DMS53 (cell line): ENCODE data around the gene GLDN.

Experiments used
- DNase-seq: peaks from one replicate; lab custom pipeline; 2025; lab: John Stamatoyannopoulos, UW

GLDN gene

DNA sequence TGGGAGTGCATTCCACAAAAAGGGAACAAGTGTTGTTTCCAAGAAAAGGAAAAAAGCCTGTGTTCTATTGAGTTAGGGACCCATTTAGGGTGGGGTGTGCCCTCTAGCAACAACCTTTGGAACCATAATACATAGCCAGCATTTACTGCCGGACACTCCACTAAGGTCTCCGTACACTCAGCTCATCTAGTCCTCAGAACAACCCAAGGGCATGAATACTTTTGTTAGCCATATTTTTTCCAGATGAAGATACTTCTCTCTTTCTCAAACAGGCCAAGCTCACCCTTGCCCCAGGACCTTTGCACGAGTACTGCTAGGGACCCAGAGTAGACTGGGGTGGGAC is 46.2 kb downstream of the GLDN start:
- DNase-seq, result no peak

DNA sequence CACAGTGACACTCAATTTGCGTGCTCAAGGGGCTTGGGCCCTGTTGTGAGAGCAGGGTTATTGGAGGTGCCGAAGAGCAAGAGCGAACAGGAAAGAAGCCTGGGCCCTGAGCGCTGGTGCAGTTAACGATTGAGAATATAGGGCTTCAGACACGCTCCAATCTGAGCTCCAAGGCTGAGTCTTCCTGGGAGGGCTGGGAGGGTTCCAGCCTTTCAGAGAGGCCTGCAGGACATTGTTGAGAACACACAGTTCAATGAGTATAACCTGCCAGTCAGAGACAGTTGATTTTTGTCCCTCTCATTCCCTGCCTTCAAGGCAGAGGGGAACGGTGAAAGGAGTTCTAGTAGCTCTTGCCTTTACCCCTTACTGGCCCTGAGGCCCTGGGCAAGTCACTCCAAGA is 47.3 kb downstream of the GLDN start:
- no peak for DNase-seq

DNA sequence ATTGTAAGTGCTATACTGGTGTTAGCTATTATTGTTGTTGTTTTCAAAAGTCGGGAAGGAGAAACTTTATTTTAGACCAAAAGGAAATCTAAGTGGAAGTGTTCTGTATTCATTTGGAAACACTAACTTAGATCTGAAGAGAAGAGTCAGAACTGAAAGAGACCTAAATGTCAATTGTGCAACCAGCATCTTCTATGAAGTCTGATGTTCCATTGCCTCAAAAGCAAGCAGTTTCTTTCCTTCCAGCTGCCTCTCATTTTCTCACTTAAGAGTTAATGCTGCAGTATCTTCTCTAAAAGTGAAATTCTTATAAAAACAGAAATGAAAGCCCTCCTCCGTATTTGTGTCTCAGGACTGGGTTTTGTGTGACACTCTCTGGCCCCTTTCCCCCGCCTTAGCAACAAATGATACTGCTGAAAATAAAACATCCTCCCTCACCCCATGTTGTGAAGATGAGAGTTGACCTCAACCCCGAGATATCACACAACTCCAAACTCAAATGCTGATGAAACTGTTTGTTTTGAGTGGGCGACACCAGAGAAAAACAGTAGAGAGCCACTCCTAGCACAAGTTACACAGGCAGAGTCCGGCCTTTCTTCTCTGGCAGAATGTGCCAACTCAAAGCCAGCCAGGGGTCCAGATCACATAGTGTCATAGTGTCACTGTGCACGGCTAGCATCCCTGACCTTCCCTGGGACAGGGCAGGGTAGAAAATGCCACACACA is 48.9 kb downstream of the GLDN start:
- no peak for DNase-seq

DNA sequence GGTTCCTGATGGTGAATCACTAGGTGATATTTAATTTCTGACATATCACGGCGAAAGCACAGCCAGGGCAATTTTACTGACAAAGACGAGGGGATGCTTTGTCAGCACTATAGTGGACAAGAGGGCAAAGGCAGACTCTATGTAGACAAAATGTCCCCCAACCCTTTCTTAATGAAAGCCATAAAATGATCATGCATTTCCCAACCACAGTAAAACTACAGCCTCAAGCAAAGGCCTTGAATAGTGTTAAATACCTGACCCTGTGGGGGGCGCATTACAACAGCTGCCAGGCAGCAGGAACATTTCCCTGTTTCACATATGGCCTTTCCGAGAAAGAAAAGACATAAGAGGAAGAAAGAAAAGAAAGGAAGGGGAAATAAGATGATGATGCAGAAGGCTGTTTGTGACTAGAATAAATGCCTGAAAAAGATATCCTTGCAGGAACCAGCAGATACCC is 49.5 kb downstream of the GLDN start:
- DNase-seq, result no peak

DNA sequence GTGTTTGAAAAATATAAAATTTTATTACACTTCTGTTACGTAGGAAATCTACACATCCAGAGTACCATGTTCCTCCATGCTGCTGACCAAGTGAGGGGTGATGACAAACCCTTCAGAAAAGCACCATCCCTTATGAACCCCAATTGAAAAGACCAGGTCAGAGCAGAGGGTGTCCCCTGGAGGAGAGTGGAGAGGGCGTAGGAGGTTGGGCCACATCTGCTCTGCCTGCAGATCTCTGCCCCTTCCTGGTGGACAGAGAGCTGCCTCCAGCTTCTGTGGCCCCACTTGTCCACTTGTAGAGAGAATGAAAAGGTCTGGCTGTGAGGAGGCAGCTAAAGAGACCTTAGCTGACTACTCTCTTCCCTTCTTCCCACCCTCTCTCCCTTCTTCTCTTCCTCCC is 55.5 kb downstream of the GLDN start:
- DNase-seq, result no peak

DNA sequence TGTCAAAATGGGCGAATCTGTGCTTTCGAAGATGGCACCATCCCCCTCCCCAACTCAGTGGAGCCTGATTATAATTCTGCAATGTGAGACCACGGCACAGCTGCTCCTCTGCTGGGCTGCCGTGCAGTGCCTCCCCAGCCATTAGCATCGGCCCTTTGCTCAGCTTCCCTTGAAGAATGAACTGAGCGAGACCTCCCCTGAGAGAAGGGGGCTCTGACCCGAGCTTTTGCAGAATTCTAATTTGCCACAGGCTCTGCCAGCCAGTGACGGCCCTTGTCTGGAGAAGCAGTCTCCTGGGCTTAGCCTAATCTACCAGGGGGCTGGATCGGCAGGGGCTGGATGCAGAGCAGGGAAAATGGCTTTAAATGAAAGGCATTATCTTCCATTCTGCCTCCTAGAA is 57.2 kb downstream of the GLDN start:
- no peak for DNase-seq

DNA sequence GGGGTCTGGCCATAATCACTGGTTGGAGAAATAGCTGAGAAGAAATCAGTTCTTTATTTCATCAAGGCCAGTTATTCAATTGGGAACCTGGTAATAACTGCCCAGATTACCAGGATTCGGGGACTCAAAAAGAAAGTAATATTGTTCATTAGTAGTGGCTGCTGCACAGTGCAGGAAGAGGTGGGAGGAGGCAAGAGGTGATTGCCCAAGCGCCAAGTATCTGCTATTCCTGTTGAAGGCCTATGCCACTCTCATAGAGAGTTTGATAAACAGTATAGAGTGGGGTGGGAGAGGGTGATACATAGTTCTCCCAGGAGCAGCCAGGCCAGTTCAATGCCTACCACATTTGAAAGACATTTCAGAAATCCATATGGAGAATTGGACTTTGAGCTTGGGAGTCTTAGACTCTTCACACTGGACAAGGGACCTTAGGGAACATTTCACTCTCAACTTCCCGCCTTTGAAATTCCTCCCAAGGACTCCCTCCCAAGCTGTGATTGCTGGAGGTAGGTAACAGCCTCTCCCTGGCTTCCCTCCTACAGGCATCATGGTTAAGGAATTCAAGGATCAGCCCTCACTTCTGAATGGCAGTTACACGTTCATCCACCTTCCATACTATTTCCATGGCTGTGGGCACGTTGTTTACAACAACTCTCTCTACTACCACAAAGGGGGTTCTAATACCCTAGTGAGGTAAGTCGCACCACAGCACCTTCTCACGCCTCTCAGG is 59.8 kb downstream of the GLDN start:
- no peak for DNase-seq

DNA sequence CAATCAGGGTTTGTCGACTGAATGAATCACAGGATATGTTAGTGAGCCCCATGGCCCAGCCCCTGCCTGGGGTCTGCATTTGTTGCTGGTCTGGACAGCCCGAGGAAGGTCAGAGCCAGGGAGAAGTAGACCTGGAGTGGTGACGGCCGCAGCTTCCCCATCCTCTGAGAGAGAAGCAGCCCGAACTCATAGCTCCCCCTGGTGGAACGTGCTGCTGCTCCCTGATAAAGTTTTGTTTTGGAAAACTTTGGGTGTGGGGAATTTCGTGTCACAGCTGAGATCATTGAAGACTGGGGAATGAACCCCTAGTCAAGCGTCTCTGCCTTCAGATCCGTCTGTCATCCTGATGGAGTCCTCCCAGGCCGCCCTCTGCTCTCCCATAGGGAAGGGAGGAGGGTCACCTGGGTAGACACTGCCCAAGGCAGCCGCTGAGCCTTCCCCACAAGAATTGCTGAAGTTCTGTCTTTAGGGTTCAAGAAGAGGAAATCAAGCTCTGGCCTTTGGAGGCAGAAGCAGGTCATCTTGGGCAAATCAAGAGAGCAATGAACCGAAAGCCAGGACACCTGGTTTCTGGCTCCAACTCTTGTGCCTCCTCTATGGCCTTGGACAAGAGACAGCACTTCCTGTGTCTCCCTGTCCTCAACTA is 60.5 kb downstream of the GLDN start:
- DNase-seq, result peak; percentile 15

DNA sequence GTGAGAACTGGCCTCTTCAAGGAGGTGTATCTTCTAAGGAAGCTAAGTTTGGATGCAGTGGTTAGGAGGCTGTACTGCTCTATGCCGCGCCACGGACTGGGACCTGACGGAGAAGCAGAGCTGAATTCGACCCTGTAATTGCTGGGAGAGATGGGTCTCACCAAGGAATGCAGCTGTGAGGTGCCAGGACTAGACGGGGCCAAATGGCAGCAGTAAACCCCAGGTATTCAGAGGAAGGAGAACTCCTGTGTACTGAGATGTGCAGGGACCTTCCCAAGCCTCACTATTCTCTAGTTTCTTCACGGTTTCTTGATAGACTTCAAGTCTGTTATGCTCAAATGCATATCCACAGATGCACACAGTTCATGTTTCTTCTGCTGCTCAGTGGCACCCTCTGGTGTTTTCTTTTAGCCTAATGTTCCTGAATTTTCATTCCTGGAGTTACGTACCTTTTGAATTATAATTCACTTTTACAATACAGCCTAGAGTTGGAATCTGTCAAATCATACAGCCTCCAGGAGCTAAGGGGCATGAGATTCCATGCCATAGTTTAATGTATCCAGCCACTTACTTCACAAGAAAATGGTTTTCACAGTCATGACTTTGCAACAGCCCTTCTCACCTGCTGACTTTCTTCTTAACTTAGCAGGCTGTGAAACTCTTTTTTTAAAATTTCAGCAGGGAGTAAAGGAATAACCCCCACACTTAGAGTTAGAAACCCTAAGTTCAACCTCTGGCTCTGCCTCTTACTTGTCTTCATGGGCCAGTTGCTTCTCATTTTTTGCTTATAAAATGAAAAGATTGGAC is 61.8 kb downstream of the GLDN start:
- DNase-seq, result peak; percentile 47

DNA sequence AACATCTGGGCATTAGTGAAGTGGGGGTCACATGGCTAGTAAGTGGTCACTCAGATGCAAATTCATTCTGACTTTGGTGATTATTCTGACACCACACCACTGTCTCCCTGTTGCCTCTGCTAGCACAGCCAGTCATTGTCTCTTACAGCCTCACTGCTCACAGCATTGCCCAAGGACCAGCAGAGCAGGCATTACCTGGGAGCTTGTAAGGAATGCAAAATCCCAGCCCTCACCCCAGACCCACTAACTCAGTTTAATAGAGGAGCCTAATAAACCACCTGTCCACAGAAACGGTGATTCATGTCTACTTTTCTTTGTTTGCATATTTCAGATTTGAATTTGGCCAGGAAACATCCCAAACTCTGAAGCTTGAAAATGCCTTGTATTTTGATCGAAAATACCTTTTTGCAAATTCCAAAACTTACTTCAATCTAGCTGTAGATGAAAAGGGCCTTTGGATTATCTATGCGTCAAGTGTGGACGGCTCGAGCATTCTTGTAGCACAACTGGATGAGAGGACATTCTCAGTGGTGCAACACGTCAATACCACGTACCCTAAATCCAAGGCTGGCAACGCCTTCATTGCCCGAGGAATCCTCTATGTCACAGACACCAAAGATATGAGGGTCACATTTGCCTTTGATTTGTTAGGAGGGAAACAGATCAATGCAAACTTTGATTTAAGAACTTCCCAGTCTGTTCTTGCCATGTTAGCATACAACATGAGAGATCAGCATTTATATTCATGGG is 62.7 kb downstream of the GLDN start:
- DNase-seq, result no peak

DNA sequence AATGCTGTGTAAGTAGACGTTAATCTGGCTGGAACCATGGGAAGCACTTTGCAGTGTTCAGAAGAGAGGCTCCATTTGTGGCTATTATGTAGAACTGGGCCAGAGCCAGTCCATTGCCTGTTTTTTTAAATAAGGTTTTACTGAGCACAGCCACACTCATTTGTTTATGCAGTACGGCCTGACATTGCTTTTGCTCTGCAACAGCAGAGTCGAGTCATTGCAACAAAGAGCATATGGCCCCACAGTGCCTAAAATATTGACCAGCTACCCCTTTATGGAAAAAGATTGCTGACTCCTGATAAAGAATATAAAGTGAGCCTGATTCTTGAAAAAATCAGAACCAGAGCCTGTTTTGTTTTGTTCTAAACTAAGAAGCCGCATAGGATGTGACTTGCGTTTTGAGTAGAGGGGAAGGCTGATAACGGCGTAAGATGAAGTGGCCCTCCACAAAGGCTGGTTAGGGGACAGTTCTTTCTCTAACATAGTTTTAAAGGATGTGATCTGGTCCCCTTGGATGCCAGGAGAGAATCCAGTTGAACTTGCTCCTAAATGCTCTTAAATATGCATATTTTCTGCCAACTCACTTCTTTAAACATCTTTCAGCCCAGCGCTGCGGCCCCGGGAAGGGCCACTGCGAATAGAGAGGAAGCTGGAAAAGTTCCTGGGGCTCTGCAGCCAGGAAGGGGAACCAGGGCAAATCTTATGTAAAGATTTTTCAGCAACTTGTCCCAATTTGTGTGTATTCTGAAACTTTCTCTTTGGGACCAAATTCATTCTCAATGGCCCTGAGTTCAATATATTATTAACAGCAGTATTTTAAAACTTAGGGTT is 64.5 kb downstream of the GLDN start:
- DNase-seq, result no peak

DNA sequence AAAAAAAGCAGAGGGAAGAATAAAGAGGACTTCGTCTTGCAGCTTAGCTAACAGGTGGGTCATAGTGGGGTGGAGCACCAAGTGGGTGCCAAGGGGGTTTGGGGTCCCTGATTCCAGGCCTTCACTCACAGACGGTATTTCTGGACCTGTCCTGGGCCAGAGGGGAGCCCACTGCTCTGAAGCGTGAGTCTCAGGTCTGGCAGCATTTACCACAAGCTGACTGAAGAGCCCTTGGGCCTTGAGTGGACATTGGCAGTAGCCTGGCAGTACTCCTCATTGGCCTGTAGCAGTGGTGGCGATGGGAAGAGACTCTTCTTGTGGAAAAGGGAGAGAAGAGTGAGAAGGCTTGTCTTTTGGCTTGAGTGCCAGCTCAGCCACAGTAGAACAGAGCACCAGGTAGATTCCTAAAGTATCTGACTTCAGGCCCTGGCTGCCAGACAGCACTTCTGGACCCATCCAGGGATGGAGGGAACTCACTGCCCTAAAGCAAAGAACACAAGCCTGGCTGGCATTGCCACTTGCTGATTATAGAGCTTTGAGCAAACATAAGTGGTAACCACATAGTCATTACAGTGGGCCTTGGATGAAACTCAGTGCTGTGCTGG is 72.9 kb downstream of the GLDN start:
- DNase-seq, result no peak

DNA sequence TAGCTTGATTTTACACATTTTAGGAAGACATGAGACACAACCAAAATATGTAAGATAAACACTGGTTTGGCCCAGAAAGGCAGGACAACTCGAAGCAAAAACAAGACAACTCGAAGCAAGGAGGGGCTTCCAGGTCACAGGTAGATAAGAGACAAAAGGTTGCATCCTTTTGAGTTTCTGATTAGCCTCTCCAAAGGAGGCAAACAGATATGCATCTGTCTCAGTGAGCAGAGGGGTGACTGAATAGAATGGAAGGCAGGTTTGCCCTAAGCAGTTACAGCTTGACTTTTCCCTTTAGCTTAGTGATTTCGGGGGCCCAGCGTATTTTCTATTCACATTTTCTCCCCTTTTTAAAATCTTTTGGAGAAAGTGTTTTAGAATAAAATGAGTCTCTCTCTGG is 74.7 kb downstream of the GLDN start:
- no peak for DNase-seq

DNA sequence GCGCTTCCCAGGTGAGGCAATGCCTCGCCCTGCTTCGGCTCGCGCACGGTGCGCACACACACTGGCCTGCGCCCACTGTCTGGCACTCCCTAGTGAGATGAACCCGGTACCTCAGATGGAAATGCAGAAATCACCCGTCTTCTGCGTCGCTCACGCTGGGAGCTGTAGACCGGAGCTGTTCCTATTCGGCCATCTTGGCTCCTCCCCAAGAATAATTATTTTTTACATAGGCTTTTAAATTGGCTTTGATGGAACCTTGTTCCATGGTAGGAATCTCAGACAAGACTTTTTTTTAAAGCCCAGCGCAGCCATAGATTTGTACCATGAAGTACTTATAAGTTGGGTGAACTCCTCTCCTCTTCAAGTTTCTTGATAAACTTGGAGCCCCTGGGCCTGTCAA is 81.6 kb downstream of the GLDN start:
- peak; percentile 18 for DNase-seq

DNA sequence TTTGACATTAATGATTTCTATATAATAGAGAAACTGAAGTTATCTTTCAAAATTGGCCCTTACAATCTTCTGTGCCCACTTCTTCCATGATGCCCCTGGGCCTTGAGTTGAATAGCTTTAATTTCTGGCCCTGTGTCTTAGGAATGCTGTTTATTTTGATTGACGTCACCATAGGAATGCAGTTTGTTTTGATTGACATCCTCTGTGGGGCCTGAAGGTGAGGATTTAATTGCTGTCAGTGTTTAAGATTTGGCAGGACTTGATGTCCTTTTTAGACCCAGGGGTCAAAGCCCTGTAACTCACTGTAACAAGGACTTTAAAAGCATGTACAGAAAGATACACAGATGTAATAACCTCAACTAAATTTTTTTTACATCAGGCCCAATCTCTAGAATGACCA is 83.3 kb downstream of the GLDN start:
- DNase-seq, result no peak

DNA sequence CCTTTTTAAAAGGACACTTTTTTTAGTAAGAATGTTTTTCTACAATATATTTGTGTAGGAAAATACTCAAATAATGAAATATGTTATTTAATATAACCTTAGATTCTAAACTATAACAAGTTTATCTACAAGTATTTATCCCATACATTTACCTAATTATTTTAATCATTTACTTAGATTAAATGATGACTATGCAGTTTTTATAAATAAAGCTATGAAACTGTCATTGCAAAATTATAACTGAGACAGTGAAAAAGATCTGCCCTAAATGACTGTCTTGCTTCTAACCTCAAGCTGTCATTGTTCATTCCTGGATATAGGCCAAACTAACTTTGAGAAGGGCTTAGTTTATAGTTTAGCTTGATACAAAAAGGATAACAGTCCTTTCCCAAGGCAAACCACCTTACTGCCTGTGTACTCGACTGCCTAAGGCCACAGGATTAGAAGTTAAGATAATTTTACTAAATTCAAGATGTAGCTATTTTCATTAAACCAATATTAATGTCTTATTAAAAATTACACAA is 84.1 kb downstream of the GLDN start:
- peak; percentile 3 for DNase-seq

DNA sequence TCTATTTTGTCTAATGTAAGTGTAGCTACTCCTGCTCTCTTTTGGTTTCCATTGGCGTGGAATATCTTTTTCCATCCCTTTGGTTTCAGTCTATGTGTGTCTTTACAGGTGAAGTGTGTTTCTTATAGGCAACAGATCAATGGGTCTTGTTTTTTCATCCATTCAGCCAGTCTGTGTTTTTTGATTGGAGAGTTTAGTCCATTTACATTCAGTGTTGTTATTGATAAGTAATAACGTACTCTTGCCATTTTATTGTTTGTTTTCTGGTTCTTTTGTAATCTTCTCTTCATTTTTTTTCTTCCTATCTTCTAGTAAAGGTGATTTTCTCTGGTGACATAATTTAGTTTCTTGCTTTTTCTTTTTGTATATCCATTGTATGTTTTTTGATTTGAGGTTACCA is 97.1 kb downstream of the GLDN start:
- no peak for DNase-seq

DNA sequence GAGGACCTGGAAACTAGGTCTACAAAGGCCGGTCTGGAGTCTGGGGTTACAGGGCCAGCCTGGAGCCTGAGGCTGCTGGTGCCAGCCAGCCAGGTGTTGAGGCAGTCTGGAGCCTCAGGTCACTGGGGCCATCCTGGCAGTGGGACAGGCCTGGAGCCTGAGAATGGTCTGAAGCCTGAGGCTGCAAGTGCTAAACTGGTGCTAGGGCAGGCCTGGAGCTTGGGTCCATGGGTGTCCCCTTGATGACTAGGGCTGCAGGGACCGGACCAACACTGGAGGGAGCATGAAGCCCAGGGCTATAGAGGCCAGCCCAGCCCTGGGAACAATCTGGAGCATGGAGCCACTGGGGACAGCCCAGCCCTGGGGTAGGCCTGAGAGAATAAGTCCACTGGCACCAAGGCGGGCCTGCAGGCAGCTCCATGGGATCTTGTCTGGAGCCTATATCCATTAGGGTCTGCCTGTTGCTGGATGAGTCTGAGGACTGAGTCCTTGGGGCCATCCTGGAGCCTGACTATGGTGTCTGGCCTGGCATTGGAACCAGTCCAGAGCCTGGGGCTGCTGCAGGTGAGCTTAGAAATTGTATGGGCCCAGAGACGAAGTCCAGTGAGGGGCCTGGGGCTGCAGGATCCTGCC is 101.9 kb downstream of the GLDN start:
- DNase-seq, result no peak

DNA sequence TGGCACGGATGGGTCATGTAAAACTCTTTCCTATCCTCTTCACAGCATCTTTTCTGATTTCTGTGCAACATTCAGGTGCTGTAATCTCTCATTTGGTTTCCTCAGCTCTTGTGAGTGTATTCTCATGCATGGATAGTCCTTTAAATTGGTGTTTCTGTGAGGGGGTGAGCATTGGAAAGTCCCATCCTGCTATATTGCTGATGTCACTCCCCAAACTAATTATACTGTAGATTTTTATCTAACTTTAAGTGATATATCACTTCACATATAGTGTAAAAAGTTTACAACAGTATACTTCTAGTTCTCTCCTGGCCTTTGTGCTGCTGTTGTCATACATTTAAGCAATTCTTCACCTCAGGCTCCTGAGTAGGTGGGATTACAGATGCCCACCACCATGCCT is 102.7 kb downstream of the GLDN start:
- no peak for DNase-seq

DNA sequence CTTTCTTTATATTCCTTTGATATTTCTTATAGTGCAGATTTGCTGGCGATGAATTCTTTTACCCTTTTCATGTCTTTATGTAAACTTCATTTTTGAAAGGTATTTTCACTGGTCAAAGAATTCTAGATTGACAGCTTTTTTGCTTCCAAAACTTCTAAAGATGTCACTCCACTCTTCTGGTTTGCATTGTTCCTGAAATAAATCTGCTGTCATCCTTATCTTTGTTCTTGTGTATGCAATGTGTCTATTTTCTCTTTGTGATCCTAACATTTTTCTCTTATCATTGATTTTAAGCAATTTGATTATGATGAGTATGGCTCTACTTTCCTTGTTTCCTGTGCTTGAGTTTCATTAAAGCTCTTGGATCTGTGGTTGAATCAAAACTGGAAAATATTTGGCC is 103.4 kb downstream of the GLDN start:
- no peak for DNase-seq
